ENCODE measurements around the gene TNRC18.

DNA sequence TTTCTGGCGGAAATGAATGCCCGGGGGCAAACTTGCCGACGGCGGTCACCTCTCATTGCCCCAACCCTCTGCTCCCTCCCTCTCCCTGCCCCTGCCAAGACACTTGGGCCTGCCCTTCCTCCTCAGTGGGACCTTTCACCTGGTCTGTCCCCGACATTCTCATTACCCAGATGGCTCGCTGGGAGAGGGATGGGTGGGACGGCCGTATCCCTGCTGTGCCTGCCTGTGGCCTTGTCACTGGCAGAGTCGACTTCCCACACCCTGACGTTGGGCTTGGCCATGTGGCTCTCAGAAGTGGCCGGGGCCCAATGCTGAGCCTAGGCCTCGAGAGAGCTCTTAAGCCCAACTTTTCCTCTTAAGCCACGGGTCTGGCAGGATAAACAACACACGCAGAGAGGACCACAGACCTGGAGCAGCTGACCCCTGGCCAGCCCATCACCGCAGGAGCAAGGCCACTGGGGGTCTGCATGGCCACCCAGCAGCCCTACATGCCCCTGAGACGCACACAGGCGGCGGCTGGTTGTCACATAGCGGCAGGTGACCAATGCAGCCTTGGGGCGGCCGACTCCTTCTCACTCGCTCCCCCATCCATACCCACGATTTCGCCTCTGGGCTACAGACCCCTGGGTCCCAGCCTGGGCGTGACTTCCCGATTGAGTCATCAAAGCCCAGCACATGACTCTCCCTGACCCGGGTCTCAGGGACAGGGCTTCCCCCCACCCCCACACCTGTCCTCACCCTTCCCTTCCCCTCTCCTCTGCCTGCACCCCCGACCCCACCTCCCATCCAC is 100.8 kb downstream of the TNRC18 start:
- TF ChIP-seq, protein P1, sequence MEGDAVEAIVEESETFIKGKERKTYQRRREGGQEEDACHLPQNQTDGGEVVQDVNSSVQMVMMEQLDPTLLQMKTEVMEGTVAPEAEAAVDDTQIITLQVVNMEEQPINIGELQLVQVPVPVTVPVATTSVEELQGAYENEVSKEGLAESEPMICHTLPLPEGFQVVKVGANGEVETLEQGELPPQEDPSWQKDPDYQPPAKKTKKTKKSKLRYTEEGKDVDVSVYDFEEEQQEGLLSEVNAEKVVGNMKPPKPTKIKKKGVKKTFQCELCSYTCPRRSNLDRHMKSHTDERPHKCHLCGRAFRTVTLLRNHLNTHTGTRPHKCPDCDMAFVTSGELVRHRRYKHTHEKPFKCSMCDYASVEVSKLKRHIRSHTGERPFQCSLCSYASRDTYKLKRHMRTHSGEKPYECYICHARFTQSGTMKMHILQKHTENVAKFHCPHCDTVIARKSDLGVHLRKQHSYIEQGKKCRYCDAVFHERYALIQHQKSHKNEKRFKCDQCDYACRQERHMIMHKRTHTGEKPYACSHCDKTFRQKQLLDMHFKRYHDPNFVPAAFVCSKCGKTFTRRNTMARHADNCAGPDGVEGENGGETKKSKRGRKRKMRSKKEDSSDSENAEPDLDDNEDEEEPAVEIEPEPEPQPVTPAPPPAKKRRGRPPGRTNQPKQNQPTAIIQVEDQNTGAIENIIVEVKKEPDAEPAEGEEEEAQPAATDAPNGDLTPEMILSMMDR (conservative IDR thresholded peaks at IDR 0.05): no peak
- TF ChIP-seq EZH2 (IDR thresholded peaks at IDR 0.05; ENCODE audit: low read depth): no peak
